HepG2 (cell line): ENCODE measurements around the gene ADCY1. TPM values are rescaled to one million over a fixed set of nuclear protein-coding genes. Genes with fewer than 3 reads are reported as not detected.

Source experiments
- ATAC-seq: fragments of 200-7000 bp; cut with Tn5 transposase; 3 replicates; pipeline ENCODE4 v1.9.1; 2020; ENCODE audit warnings: mild to moderate bottlenecking, moderate library complexity
- BruUV-seq: library from RNA; stranded (reverse); fragments of 400-500 nt; replicated peaks from 2 replicates; lab custom pipeline; 2021; lab: Mats Ljungman, UMichigan
- CTCF ChIA-PET: fragments of 300-600 bp; formaldehyde crosslinking; extraction: SDS; loops from one replicate; lab custom pipeline; 2021; ENCODE audit warnings: low total read pairs, inconsistent platforms, low intra/inter-chr PET ratio; lab: Yijun Ruan, JAX
- POLR2A ChIA-PET: fragments of 350-600 bp; sonication (Branson Sonifier 250); formaldehyde crosslinking; loops from one replicate; lab custom pipeline; 2020; ENCODE audit warnings: antibody characterized with exemption, inconsistent platforms; lab: Yijun Ruan, JAX
- DNase-seq: peaks from one replicate; pipeline ENCODE4 v3.0.0-alpha.2; 2015; ENCODE audit warnings: low spot score
- FAIRE-seq: peaks from 3 replicates; lab custom pipeline; 2011; peaks lifted over from hg19 to GRCh38; lab: Jason Lieb, UNC
- H2AFZ ChIP-seq: one replicate; pipeline ENCODE4 v1.6.1; 2011; ENCODE audit warnings: low read length, inconsistent platforms
- H3K27ac ChIP-seq: fragments of 300-600 bp; 3 replicates; pipeline ENCODE4 v1.8.0; 2011; ENCODE audit warnings: mixed run types, mild to moderate bottlenecking, mixed read lengths, low read length, inconsistent platforms; ENCODE audit not compliant: insufficient read depth; ENCODE audit errors: extremely low read length
- H3K27me3 ChIP-seq, 2 experiments: fragments of 200-600 bp in 1 of 2; 2 replicates in 1 of 2; 3 replicates in 1 of 2; pipeline versions ENCODE4 v1.6.0 to v1.8.0; 2011; ENCODE audit warnings: low read length in 2 of 2, mild to moderate bottlenecking in 2 of 2, moderate library complexity in 2 of 2, inconsistent platforms in 1 of 2; ENCODE audit not compliant: insufficient read depth in 2 of 2, control insufficient read depth in 1 of 2
- H3K36me3 ChIP-seq, 2 experiments: fragments of 200-600 bp in 1 of 2; replicated peaks in 1 of 2; 2 replicates in 1 of 2; 3 replicates in 1 of 2; pipeline versions ENCODE4 v1.5.1 to v1.8.0; 2011; ENCODE audit warnings: low read length in 2 of 2, inconsistent platforms in 1 of 2; ENCODE audit not compliant: insufficient read depth in 2 of 2, control insufficient read depth in 1 of 2
- H3K4me1 ChIP-seq: 2 replicates; pipeline ENCODE4 v1.5.1; 2012; ENCODE audit warnings: low read length, inconsistent platforms; ENCODE audit not compliant: insufficient read depth
- H3K4me2 ChIP-seq: 2 replicates; pipeline ENCODE4 v1.6.0; 2011; ENCODE audit warnings: low read depth, low read length, inconsistent platforms
- H3K4me3 ChIP-seq, 3 experiments: fragments of 200-600 bp in 1 of 3; sonication (generic), shearing (Covaris generic) in 1 of 3; replicated peaks in 1 of 3; 2 replicates each; pipeline ENCODE4 v1.5.1; 2011 to 2016; ENCODE audit warnings: low read length in 3 of 3, inconsistent platforms in 2 of 3, low read depth in 2 of 3, mild to moderate bottlenecking in 2 of 3, control low read depth in 1 of 3, mixed read lengths in 1 of 3; ENCODE audit not compliant: insufficient read depth in 1 of 3
- H3K79me2 ChIP-seq: one replicate; pipeline ENCODE4 v1.6.1; 2011; ENCODE audit warnings: low read length, inconsistent platforms; ENCODE audit not compliant: insufficient read depth
- H3K9ac ChIP-seq: 2 replicates; pipeline ENCODE4 v1.6.0; 2011; ENCODE audit warnings: mild to moderate bottlenecking, low read depth, low read length, inconsistent platforms; ENCODE audit not compliant: insufficient read depth
- H3K9me3 ChIP-seq: 2 replicates; pipeline ENCODE4 v1.5.1; 2012; ENCODE audit warnings: mild to moderate bottlenecking, low read length
- H4K20me1 ChIP-seq: 2 replicates; pipeline ENCODE4 v1.6.0; 2011; ENCODE audit warnings: inconsistent platforms, mild to moderate bottlenecking, low read length, moderate library complexity; ENCODE audit not compliant: insufficient read depth
- ATF4 ChIP-seq, 2 experiments: fragments of 450-650 bp in 1 of 2; sonication (generic) in 1 of 2; formaldehyde crosslinking; IDR thresholded peaks; 2 replicates each; pipeline versions ENCODE4 v1.5.0 to v1.8.0; 2020 to 2022; ENCODE audit warnings: mild to moderate bottlenecking in 1 of 2, missing genetic modification reagents in 1 of 2
- KAT7 ChIP-seq: IDR thresholded peaks from 2 replicates; pipeline ENCODE4 v1.6.1; 2018; ENCODE audit warnings: borderline replicate concordance, missing compliant biosample characterization
- MEF2D ChIP-seq: sonication (generic); formaldehyde crosslinking; IDR thresholded peaks from 2 replicates; pipeline ENCODE4 v1.5.1; 2020; ENCODE audit warnings: mild to moderate bottlenecking, missing genetic modification reagents
- NFYC ChIP-seq: IDR thresholded peaks from 2 replicates; pipeline ENCODE4 v1.6.1; 2016; ENCODE audit warnings: missing genetic modification reagents, missing compliant biosample characterization
- NR2F6 ChIP-seq, 2 experiments: IDR thresholded peaks; 2 replicates each; pipeline ENCODE4 v1.6.1; 2016; ENCODE audit warnings: antibody characterized with exemption in 1 of 2, mild to moderate bottlenecking in 1 of 2
- ZNF160 ChIP-seq: sonication (generic); formaldehyde crosslinking; IDR thresholded peaks from 2 replicates; pipeline ENCODE4 v1.8.0; 2022; ENCODE audit warnings: mild to moderate bottlenecking, inconsistent platforms, missing genetic modification reagents
- ZNF614 ChIP-seq: IDR thresholded peaks from 2 replicates; pipeline ENCODE4 v1.6.1; 2018; ENCODE audit warnings: missing biosample characterization, missing genetic modification reagents, inconsistent platforms, borderline replicate concordance
- ZNF724P ChIP-seq: sonication (generic); formaldehyde crosslinking; IDR thresholded peaks from 2 replicates; pipeline ENCODE4 v1.8.0; 2022; ENCODE audit warnings: missing genetic modification reagents, borderline replicate concordance
- WGBS: methylation state at CpG from one replicate; pipeline ENCODE4 v1.1.6; 2017; ENCODE audit warnings: low lambda C conversion rate; 5-methylcytosine and 5-hydroxymethylcytosine counted together
- in situ Hi-C: cut with HindIII; loops from 2 replicates; pipeline ENCODE4 v1.10.0; 2017; ENCODE audit warnings: low pct_unique_long_range_greater_than_20kb; ENCODE audit not compliant: extremely low pct_ligation_motif_present
- intact Hi-C: fragments of 100-400 bp; cut with micrococcal nuclease; formaldehyde crosslinking; loops from one replicate; pipeline ENCODE4 v1.10.0; 2022; ENCODE audit not compliant: unreplicated experiment
- polyA plus RNA-seq, 8 experiments: library from polyadenylated mRNA; depleted of rRNA in 3 of 8; stranded (reverse) in 7 of 8; unstranded in 1 of 8; fragments of >200 nt; fragmentation: Illumina TruSeq in 4 of 8; extraction: Trizol in 4 of 8; gene quantifications; 2 replicates each; pipeline versions ENCODE4 v1.2.1 to v1.2.3, GENCODE V29; 2011 to 2016; ENCODE audit warnings: low read depth in 4 of 8, missing spikeins in 1 of 8, mixed read lengths in 1 of 8; ENCODE audit not compliant: insufficient read depth in 1 of 8
- total RNA-seq, 5 experiments: library from RNA; depleted of rRNA; stranded (reverse); fragments of >200 nt; fragmentation: Illumina TruSeq; extraction: Trizol; gene quantifications; 2 replicates each; pipeline ENCODE4 v1.2.3, GENCODE V29; 2016; ENCODE audit warnings: low read depth in 1 of 5
- TF ChIP-seq, protein P1 (sequence below): IDR thresholded peaks from 2 replicates; pipeline ENCODE4 v1.4.0; 2020; ENCODE audit warnings: mild to moderate bottlenecking, missing genetic modification reagents

Gene ADCY1
- total and polyA plus RNA-seq, 2 of the 13 experiments (the other 11 are each of a cell fraction or from before 2014, with no cell fraction given): 0.80 to 1.2 TPM

GRCh38 chr7:45650404-45651394 is 76.5 kb downstream of the ADCY1 start:
- in situ Hi-C loops: no loop called here
- ATAC-seq: no peak
- intact Hi-C loops: no loop called here
- Histone ChIP-seq H3K4me2 (no peak overlapping the region), H3K4me1 (no peaks in the 10 kb centered on the region), H4K20me1 (no peaks in the 10 kb centered on the region), H3K27me3 (peaks cover 1 to 6% of the 10 kb centered on the region in 2 experiments; a peak in 2 of 5 replicates), H3K27ac (no peak overlapping the region), H3K4me3 (no peak overlapping the region), H3K9ac (no peak overlapping the region), H2AFZ (no peak overlapping the region), H3K9me3 (no peaks in the 10 kb centered on the region)
- BruUV-seq: no TSS peak
- no peak for DNase-seq
- CTCF ChIA-PET: no interaction called here
- TF ChIP-seq NFYC (CRISPR knock-in tag) (no peak), ZNF160 (CRISPR knock-in tag) (no peak), ZNF724P (no peak), NR2F6 (IDR thresholded peaks at IDR 0.05) (no peak), NR2F6 (CRISPR knock-in tag; IDR thresholded peaks at IDR 0.05) (no peak), MEF2D (CRISPR knock-in tag) (no peak), KAT7 (CRISPR knock-in tag) (no peak), ATF4 (CRISPR knock-in tag; IDR thresholded peaks at IDR 0.05) (no peak), ZNF614 (CRISPR knock-in tag) (no peak)
- TF ChIP-seq, protein P1, sequence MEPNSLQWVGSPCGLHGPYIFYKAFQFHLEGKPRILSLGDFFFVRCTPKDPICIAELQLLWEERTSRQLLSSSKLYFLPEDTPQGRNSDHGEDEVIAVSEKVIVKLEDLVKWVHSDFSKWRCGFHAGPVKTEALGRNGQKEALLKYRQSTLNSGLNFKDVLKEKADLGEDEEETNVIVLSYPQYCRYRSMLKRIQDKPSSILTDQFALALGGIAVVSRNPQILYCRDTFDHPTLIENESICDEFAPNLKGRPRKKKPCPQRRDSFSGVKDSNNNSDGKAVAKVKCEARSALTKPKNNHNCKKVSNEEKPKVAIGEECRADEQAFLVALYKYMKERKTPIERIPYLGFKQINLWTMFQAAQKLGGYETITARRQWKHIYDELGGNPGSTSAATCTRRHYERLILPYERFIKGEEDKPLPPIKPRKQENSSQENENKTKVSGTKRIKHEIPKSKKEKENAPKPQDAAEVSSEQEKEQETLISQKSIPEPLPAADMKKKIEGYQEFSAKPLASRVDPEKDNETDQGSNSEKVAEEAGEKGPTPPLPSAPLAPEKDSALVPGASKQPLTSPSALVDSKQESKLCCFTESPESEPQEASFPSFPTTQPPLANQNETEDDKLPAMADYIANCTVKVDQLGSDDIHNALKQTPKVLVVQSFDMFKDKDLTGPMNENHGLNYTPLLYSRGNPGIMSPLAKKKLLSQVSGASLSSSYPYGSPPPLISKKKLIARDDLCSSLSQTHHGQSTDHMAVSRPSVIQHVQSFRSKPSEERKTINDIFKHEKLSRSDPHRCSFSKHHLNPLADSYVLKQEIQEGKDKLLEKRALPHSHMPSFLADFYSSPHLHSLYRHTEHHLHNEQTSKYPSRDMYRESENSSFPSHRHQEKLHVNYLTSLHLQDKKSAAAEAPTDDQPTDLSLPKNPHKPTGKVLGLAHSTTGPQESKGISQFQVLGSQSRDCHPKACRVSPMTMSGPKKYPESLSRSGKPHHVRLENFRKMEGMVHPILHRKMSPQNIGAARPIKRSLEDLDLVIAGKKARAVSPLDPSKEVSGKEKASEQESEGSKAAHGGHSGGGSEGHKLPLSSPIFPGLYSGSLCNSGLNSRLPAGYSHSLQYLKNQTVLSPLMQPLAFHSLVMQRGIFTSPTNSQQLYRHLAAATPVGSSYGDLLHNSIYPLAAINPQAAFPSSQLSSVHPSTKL (CRISPR knock-in tag): no peak
- TF ChIP-seq, all 625 proteins: peak for 0
- POLR2A ChIA-PET: no interaction called here
- H3K79me2 ChIP-seq: no peaks in the 10 kb centered on the region
- whole genome bisulfite sequencing: 60% methylated on average over 8 of the region's 13 CpGs
- H3K36me3 ChIP-seq: no peaks in the 10 kb centered on the region
- no peak for FAIRE-seq
